Fibroblast of lung (primary cell): ENCODE measurements around the gene SCUBE1.

ENCODE experiments used
- CTCF ChIP-seq, 2 donors: IDR thresholded peaks in 1 of 2; conservative IDR thresholded peaks in 1 of 2; 1 replicate in 1 of 2; 2 replicates in 1 of 2; pipeline ENCODE4 v1.5.1; 2011 to 2012; ENCODE audit warnings: low read length in 2 of 2, control low read depth in 1 of 2, inconsistent platforms in 1 of 2, low read depth in 1 of 2, mild to moderate bottlenecking in 1 of 2
- EZH2 ChIP-seq: IDR thresholded peaks from 2 replicates; pipeline ENCODE4 v1.5.1; 2012; ENCODE audit warnings: low read length, control low read depth, mild to moderate bottlenecking; ENCODE audit errors: missing control alignments

DNA sequence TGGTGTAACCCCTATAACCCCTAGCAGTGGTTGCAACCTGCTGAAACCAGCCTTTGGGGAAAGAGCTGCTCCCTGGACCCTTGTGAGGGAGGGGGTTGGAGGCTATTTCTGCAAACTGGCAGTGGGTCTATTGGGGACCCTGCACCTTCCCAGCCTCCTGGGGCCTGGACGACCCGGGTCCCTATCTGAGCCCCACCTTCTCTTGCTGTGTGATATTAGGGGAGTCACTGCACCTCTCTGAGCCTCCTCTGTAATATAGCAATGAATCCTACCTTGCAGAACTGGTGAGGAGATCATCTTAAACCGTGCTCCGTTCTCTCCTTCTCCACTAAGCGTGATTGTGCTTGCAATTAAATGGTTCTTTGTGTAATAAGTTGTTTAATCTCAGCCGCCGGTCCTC, 44.6 kb upstream of the SCUBE1 start:
- TF ChIP-seq CTCF (conservative IDR thresholded peaks at IDR 0.05 in 1 of 2, IDR thresholded peaks at IDR 0.05 in 1 of 2; ENCODE audit: low read depth in 1 of 2, low read length in 2 of 2) (no peak), EZH2 (no peak)
